Upper lobe of left lung (tissue), 4 donors: ENCODE measurements around the gene RAB24.

ENCODE experiments used
- CTCF ChIP-seq, 6 experiments: fragments of 450-650 bp in 4 of 6; fragments of 200-600 bp in 2 of 6; sonication (generic) in 2 of 6; IDR thresholded peaks; one replicate each; pipeline ENCODE4 v1.5.1; 2016 to 2019; ENCODE audit warnings: antibody characterized with exemption in 6 of 6
- POLR2A ChIP-seq, 4 donors: fragments of 450-650 bp; IDR thresholded peaks; one replicate each; pipeline ENCODE4 v1.5.1; 2016 to 2017; ENCODE audit warnings: antibody characterized with exemption in 4 of 4, mild to moderate bottlenecking in 2 of 4

GRCh38 chr5:177335701-177336065 is 32.2 kb upstream of the RAB24 start:
- no peak for TF ChIP-seq CTCF (IDR thresholded peaks at IDR 0.05)
- no peak for TF ChIP-seq POLR2A (IDR thresholded peaks at IDR 0.05)
